Measurements from ENCODE around the gene TRAPPC6A. TPM values are rescaled to one million over a fixed set of nuclear protein-coding genes. Genes with fewer than 3 reads are reported as not detected.

The TRAPPC6A gene
- total RNA-seq, 4 donors from 2014 or later, result 20.8 to 30.4 (median 23.8) TPM

DNA sequence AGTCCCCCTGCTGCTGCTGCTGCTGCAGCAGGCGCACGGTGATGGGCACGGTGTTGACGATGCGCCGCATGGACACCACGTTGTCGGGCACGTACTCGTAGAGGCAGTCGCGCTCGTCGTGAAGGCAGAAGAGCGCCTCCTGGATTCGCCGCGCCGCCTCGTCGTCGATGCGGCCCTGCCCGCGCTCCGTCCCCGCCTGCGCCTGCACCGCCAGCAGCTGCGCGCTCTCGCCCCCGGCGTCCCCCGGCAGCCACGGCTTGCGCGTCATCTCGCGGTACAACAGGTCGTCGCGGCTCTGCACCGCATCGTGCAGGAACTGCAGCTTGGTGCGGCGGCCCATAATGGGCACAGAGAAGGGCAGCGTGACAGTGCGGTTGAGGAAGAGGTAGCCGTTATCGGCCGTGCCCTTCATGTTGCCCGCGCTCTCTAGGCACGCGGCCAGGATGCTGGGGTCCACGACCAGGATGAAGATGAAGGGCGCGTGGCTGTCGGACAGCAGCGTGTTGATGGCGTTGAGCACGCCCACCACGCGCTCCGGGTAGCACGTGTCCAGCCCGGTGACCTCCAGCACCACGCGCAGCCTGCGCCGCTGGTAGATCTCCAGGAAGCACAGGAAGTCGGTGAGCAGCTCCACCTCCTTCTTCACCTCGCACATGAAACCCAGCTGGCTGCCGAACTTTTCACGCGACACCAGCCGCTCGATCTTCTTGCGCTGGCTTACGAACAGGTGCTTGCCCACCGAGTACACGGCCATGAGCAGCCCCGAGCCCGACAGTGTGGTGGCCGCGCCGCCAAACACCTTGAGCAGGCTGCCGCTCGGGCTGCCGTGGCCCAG lies 25.3 kb downstream of the TRAPPC6A start:
- DNase-seq (ENCODE audit: low spot score), result no peak
- TF ChIP-seq, protein P1, sequence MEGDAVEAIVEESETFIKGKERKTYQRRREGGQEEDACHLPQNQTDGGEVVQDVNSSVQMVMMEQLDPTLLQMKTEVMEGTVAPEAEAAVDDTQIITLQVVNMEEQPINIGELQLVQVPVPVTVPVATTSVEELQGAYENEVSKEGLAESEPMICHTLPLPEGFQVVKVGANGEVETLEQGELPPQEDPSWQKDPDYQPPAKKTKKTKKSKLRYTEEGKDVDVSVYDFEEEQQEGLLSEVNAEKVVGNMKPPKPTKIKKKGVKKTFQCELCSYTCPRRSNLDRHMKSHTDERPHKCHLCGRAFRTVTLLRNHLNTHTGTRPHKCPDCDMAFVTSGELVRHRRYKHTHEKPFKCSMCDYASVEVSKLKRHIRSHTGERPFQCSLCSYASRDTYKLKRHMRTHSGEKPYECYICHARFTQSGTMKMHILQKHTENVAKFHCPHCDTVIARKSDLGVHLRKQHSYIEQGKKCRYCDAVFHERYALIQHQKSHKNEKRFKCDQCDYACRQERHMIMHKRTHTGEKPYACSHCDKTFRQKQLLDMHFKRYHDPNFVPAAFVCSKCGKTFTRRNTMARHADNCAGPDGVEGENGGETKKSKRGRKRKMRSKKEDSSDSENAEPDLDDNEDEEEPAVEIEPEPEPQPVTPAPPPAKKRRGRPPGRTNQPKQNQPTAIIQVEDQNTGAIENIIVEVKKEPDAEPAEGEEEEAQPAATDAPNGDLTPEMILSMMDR (IDR thresholded peaks at IDR 0.05), result no peak
- ATAC-seq (ENCODE audit: low FRiP score), result peak; percentile 23

DNA sequence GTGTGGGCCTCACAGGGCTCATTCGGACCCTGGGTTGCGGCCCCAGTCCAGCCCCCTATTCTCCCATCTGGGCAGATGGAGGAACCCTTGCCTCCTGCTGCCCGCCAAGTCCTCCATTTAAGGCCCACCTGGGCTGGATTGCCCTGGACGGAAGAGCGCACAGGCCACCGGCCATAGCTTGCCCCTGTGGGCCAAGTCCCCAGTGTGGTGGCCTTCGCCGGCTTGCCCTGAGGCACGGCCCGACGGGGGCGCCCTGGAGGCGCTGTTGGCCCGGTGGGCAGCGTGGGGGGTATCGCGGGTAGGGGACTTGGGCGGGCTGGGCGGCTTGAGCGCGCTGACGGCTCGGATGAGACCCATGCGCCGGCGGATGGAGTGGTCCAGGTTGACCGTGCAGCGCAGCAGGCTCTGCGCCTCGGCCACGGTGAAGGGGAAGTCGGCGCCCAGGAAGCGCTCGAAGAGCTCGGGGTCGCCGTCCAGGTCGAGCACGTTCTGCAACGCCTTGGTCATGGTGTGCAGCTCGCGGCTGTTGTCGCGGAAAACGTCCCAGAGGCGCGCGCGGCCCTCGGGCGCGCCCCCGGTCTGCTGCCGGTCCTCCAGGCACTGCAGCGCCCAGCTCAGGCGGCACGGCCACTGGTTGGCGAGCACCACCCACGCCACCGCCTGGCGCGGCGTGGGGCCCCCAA lies 26.1 kb downstream of the TRAPPC6A start:
- ATAC-seq (ENCODE audit: low FRiP score), result no peak
- TF ChIP-seq, protein P1 (IDR thresholded peaks at IDR 0.05), result no peak

DNA sequence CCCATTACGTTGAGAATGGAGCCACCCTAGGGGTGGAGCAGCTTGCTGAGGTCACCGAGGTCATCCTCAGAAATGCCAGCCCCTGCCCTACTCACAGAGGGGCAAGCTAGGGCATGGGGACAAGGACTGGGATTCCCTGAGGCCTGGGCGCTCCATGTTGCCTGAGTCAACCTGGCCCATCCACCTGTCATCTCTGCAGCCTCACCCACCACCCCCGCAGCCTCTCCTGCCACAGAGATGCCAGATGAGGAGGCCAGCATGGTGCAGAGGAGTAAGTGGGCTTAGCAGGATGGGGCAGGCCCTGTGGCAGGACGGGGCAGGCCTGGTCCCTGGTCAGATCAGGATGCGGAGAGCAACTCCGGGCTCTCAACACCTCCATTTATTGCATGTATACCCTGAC lies 26.7 kb downstream of the TRAPPC6A start:
- no peak for ATAC-seq (ENCODE audit: low FRiP score)
- TF ChIP-seq, protein P1 (IDR thresholded peaks at IDR 0.05), result no peak
- DNase-seq (ENCODE audit: low spot score), result no peak

More for the DNA sequence above, 26.1 kb downstream of the TRAPPC6A start:
- no peak for DNase-seq (ENCODE audit: low spot score)

DNA sequence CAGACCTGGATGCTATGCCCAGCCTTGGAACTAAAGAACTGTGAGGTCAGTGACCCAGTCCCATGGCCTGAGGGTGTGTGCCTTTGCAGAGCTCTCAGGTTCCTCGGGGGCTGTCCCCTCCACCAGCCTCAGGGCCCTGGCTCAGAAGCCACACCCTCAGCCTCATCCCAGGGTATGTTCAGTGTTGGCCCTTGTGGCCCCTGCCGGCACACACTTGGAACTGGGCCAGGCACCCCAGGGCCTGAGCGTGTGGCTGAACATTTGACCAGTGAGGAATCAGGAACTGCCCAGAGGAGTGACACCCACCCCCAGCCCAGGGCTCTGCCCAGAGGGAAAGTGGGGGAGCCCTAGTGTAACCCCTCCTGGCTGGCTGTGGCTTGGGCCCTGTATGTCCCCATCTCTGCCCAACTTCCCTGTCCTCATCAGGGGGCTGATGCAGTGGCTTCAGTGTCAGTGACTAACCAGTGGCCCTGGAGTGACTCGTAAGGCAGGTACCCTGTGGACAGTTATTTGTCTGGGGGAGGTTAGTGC lies 27.2 kb downstream of the TRAPPC6A start:
- TF ChIP-seq, protein P1 (IDR thresholded peaks at IDR 0.05), result no peak
- ATAC-seq (ENCODE audit: low FRiP score) (no peak), DNase-seq (ENCODE audit: low spot score) (no peak)

DNA sequence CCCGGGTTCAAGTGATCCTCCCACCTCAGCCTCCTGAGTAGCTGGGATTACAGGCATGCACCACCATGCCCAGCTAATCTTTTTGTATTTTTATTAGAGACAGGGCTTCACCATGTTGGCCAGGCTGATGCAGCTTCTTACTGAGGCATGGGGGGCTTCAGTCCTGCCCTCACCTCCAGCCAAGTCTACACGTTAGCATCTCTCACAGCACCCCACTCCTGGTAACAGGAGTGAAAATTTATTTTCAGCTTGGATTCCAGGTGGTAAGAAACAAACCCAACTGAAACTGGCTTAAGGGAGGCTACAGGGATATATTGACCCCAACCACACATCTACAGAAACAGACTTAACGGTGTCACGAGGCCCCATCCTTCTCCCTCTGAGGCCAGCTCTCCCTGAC lies 27.9 kb downstream of the TRAPPC6A start:
- DNase-seq (ENCODE audit: low spot score) (no peak), ATAC-seq (ENCODE audit: low FRiP score) (no peak)
- TF ChIP-seq, protein P1 (IDR thresholded peaks at IDR 0.05), result no peak

DNA sequence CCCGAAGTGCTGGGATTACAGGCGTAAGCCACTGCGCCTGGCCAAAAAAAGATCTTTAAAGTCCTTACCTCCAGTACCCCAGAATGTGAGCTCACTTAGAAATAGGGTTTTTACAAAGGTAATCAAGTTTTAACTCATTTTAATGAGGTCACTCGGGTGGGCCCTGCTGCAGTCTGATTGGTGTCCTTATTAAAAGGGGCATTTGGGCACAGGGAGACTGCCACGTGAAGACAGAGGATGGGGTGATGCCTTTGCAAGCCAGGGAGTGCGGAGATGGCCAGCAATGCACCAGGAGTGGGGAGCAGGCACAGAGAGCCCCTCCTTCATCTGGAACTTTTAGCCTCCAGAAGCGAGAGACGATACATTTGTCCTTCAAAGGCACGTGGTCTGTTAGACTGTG lies 28.9 kb downstream of the TRAPPC6A start:
- DNase-seq (ENCODE audit: low spot score) (no peak), ATAC-seq (ENCODE audit: low FRiP score) (no peak)
- TF ChIP-seq, protein P1 (IDR thresholded peaks at IDR 0.05), result no peak

Data from omental fat pad (tissue), 4 donors.